Erythroblast (primary cell): ENCODE measurements around the gene DISC1.

Source experiments
- GATA1 ChIP-seq: IDR thresholded peaks from 2 replicates; pipeline ENCODE4 v1.6.1; 2011; ENCODE audit warnings: low read depth, mild to moderate bottlenecking, control low read depth, low read length, moderate library complexity
- POLR2A ChIP-seq: IDR thresholded peaks from 2 replicates; pipeline ENCODE4 v1.6.1; 2011; ENCODE audit warnings: mild to moderate bottlenecking, low read length

DNA sequence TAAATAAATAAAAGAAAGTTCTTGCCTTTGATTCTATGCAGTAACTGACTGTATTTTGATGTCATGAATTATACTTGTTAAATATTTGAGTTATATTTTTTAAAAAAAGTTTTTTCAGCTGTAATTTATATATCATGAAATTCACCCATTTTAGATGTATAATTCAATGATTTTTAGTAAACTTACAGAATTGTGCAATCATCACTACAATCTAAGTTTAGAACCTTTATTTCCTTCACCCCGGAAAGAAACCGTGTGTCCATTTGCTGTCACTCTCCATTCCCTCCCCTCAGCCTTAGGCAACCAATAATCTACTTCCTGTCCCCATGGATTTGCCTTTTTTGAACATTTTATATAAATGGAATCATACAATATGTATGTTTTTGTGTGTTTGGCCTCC, 32.5 kb upstream of the DISC1 start:
- TF ChIP-seq POLR2A (no peak), GATA1 (no peak)
